ENCODE data around the gene PPIL3. TPM values are rescaled to one million over a fixed set of nuclear protein-coding genes. Genes with fewer than 3 reads are reported as not detected.

Gene PPIL3
- total and polyA plus RNA-seq, 2 experiments from 2014 or later = 42.9 to 54.0 TPM

DNA sequence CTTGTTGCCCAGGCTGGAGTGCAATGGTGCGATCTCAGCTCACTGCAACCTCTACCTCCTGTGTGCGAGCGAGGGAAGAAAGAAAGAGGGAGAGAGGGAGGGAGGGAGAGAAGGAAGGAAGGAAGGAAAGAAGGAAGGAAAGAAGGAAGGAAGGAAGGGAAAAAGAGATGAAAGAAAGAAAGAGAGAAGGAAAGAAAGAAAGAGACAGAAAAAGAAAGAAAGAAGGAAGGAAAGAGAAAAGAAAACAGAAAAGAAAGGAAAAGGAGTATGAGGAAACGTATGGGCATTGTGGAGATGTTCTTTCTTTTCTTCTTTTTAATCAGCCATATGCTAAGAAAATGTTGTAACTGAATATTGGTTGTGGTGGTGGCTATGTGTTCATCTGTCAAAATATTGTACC is 40.9 kb downstream of the PPIL3 start (continued):
- no peak for TF ChIP-seq ZNF462 (CRISPR knock-in tag; IDR thresholded peaks at IDR 0.05)
- TF ChIP-seq ZNF331 (CRISPR knock-in tag; IDR thresholded peaks at IDR 0.05; ENCODE audit: low read depth) = no peak
- TF ChIP-seq CTCF (conservative IDR thresholded peaks at IDR 0.05; ENCODE audit: low read depth in 2 of 2) = no peak
- no peak for TF ChIP-seq REST (IDR thresholded peaks at IDR 0.05; ENCODE audit: unreplicated experiment)
- no peak for TF ChIP-seq EZH2phosphoT487 (IDR thresholded peaks at IDR 0.05; ENCODE audit: unreplicated experiment)
- no peak for TF ChIP-seq ZNF114 (CRISPR knock-in tag; IDR thresholded peaks at IDR 0.05)
- TF ChIP-seq EZH2 (IDR thresholded peaks at IDR 0.05; ENCODE audit: low read depth, unreplicated experiment) = no peak
- no peak for TF ChIP-seq CREB1 (CRISPR knock-in tag; IDR thresholded peaks at IDR 0.05; ENCODE audit: low read depth)
